ENCODE data around the gene MEIOB.

Gene MEIOB

GRCh38 chr16:1912215-1912543 is 40.2 kb upstream of the MEIOB start:
- DNase-seq (ENCODE audit: extremely low read depth, low read depth): no peak

GRCh38 chr16:1911467-1912214 is 39.7 kb upstream of the MEIOB start:
- DNase-seq (ENCODE audit: extremely low read depth, low read depth): no peak
- no peak for TF ChIP-seq CTCF (IDR thresholded peaks at IDR 0.05; ENCODE audit: low read depth, low read length)

More at GRCh38 chr16:1912215-1912543, 40.2 kb upstream of the MEIOB start:
- no peak for TF ChIP-seq CTCF (IDR thresholded peaks at IDR 0.05; ENCODE audit: low read depth, low read length)

GRCh38 chr16:1909561-1910231 is 37.7 kb upstream of the MEIOB start:
- TF ChIP-seq CTCF (IDR thresholded peaks at IDR 0.05; ENCODE audit: low read depth, low read length): no peak
- no peak for DNase-seq (ENCODE audit: extremely low read depth, low read depth)

- no peak for TF ChIP-seq CTCF (IDR thresholded peaks at IDR 0.05; ENCODE audit: low read depth, low read length)
- DNase-seq (ENCODE audit: extremely low read depth, low read depth): no peak
Measured at GRCh38 chr16:1908983-1909382, 37.0 kb upstream of the MEIOB start.

GRCh38 chr16:1908184-1908583 is 36.2 kb upstream of the MEIOB start:
- TF ChIP-seq CTCF (IDR thresholded peaks at IDR 0.05; ENCODE audit: low read depth, low read length): no peak
- DNase-seq (ENCODE audit: extremely low read depth, low read depth): no peak

GRCh38 chr16:1907226-1907860 is 35.4 kb upstream of the MEIOB start:
- TF ChIP-seq CTCF (IDR thresholded peaks at IDR 0.05; ENCODE audit: low read depth, low read length): no peak
- DNase-seq (ENCODE audit: extremely low read depth, low read depth): no peak

- DNase-seq (ENCODE audit: extremely low read depth, low read depth): no peak
- no peak for TF ChIP-seq CTCF (IDR thresholded peaks at IDR 0.05; ENCODE audit: low read depth, low read length)
Measured at GRCh38 chr16:1906846-1907165, 34.8 kb upstream of the MEIOB start.
